Sigmoid colon (tissue), 4 donors: ENCODE results near the gene CNN2.

Experiments used
- CTCF ChIP-seq, 4 experiments: fragments of 450-650 bp in 3 of 4; fragments of 200-600 bp in 1 of 4; IDR thresholded peaks; one replicate each; pipeline ENCODE4 v1.5.1; 2016 to 2019; ENCODE audit warnings: antibody characterized with exemption in 4 of 4, mild to moderate bottlenecking in 3 of 4, moderate library complexity in 2 of 4
- POLR2A ChIP-seq, 2 donors: fragments of 450-650 bp; IDR thresholded peaks; one replicate each; pipeline ENCODE4 v1.6.1; 2016; ENCODE audit warnings: antibody characterized with exemption in 2 of 2, mild to moderate bottlenecking in 2 of 2, moderate library complexity in 2 of 2
- POLR2AphosphoS5 ChIP-seq, 4 donors: sonication (generic); formaldehyde crosslinking; IDR thresholded peaks; one replicate each; pipeline ENCODE4 v1.6.1; 2017; ENCODE audit warnings: antibody characterized with exemption in 4 of 4

- TF ChIP-seq POLR2AphosphoS5 (IDR thresholded peaks at IDR 0.05) (no peak), CTCF (IDR thresholded peaks at IDR 0.05) (no peak), POLR2A (IDR thresholded peaks at IDR 0.05) (no peak)
Measured at GRCh38 chr19:1065606-1066109, 39.2 kb downstream of the CNN2 start.
